Neural cell (in vitro differentiated cells): Measurements from ENCODE around the gene TMEM250. TPM values are rescaled to one million over a fixed set of nuclear protein-coding genes. Genes with fewer than 3 reads are reported as not detected.

ENCODE experiments used
- H2AFZ ChIP-seq: fragments of 200-600, 300-800 bp; sonication (generic), shearing (Covaris generic); 2 replicates; pipeline ENCODE4 v1.6.0; 2014; ENCODE audit warnings: low read depth, mild to moderate bottlenecking, antibody characterized with exemption, low read length, moderate library complexity
- H3F3A ChIP-seq: fragments of 200-600 bp; shearing (Covaris generic); 2 replicates; pipeline ENCODE4 v1.6.1; 2016; ENCODE audit warnings: mild to moderate bottlenecking, moderate library complexity, mixed read lengths, antibody characterized with exemption, low read length; ENCODE audit not compliant: insufficient read depth, poor library complexity, severe bottlenecking
- H3K27ac ChIP-seq: fragments of 200-600, 300-800 bp; sonication (generic), shearing (Covaris generic); 2 replicates; pipeline ENCODE4 v1.5.1; 2014; ENCODE audit warnings: mild to moderate bottlenecking, low read length, moderate library complexity
- H3K27me3 ChIP-seq: fragments of 300-800, 200-600 bp; sonication (generic), shearing (Covaris generic); 2 replicates; pipeline ENCODE4 v1.6.0; 2014; ENCODE audit warnings: mild to moderate bottlenecking, low read depth, low read length, moderate library complexity; ENCODE audit not compliant: insufficient read depth
- H3K36me3 ChIP-seq: fragments of 300-800, 200-600 bp; sonication (generic), shearing (Covaris generic); 2 replicates; pipeline ENCODE4 v1.5.1; 2014; ENCODE audit warnings: mild to moderate bottlenecking, antibody characterized with exemption, low read length, moderate library complexity; ENCODE audit not compliant: insufficient read depth
- H3K4me2 ChIP-seq: fragments of 300-800, 200-600 bp; sonication (generic), shearing (Covaris generic); 2 replicates; pipeline ENCODE4 v1.6.0; 2014; ENCODE audit warnings: mild to moderate bottlenecking, low read length
- H3K4me3 ChIP-seq: fragments of 300-800, 200-600 bp; sonication (generic), shearing (Covaris generic); 2 replicates; pipeline ENCODE4 v1.5.1; 2014; ENCODE audit warnings: mild to moderate bottlenecking, low read length, moderate library complexity
- H3K79me2 ChIP-seq: fragments of 200-600 bp; shearing (Covaris generic); replicated peaks from 2 replicates; pipeline ENCODE4 v1.6.0; 2014; ENCODE audit warnings: mild to moderate bottlenecking, low read length, moderate library complexity; ENCODE audit not compliant: insufficient read depth
- H3K9ac ChIP-seq: fragments of 300-800, 200-600 bp; sonication (generic), shearing (Covaris generic); 2 replicates; pipeline ENCODE4 v1.6.1; 2016; ENCODE audit warnings: mild to moderate bottlenecking, low read length, mixed read lengths
- H3K9me2 ChIP-seq: fragments of 200-600 bp; shearing (Covaris generic); 2 replicates; pipeline ENCODE4 v1.6.1; 2016; ENCODE audit warnings: mild to moderate bottlenecking, low read length, mixed read lengths; ENCODE audit not compliant: insufficient read depth
- H3K9me3 ChIP-seq: fragments of 200-600, 300-800 bp; sonication (generic), shearing (Covaris generic); 2 replicates; pipeline ENCODE4 v1.6.1; 2016; ENCODE audit warnings: mild to moderate bottlenecking, mixed run types, low read length, moderate library complexity, mixed read lengths
- H4K20me1 ChIP-seq: fragments of 200-600 bp; shearing (Covaris generic); 2 replicates; pipeline ENCODE4 v1.6.1; 2016; ENCODE audit warnings: mild to moderate bottlenecking, mixed run types; ENCODE audit not compliant: insufficient read depth
- CTCF ChIP-seq: fragments of 450-650 bp; IDR thresholded peaks from 2 replicates; pipeline ENCODE4 v1.5.1; 2014; ENCODE audit warnings: antibody characterized with exemption, mild to moderate bottlenecking, moderate library complexity; ENCODE audit not compliant: poor library complexity, severe bottlenecking
- EP300 ChIP-seq: fragments of 450-650 bp; conservative IDR thresholded peaks from 2 replicates; pipeline ENCODE4 v1.6.1; 2014; ENCODE audit warnings: antibody characterized with exemption, mild to moderate bottlenecking, moderate library complexity; ENCODE audit not compliant: poor library complexity, severe bottlenecking
- EZH2 ChIP-seq: fragments of 200-600, 300-800 bp; shearing (Covaris generic), sonication (generic); IDR thresholded peaks from 2 replicates; pipeline ENCODE4 v1.6.1; 2014; ENCODE audit warnings: antibody characterized with exemption, low read length, borderline replicate concordance, mild to moderate bottlenecking; ENCODE audit not compliant: insufficient read depth, poor library complexity, severe bottlenecking
- MXI1 ChIP-seq: fragments of 450-650 bp; conservative IDR thresholded peaks from 2 replicates; pipeline ENCODE4 v1.6.1; 2014; ENCODE audit warnings: antibody characterized with exemption, mild to moderate bottlenecking; ENCODE audit not compliant: poor library complexity, severe bottlenecking
- POLR2AphosphoS5 ChIP-seq: IDR thresholded peaks from 2 replicates; pipeline ENCODE4 v1.6.1; 2012
- RAD21 ChIP-seq: fragments of 450-650 bp; conservative IDR thresholded peaks from 2 replicates; pipeline ENCODE4 v1.6.1; 2014; ENCODE audit warnings: antibody characterized with exemption, mild to moderate bottlenecking, moderate library complexity
- REST ChIP-seq: IDR thresholded peaks from 2 replicates; pipeline ENCODE4 v1.6.1; 2012; ENCODE audit warnings: borderline replicate concordance
- SMC3 ChIP-seq: fragments of 450-650 bp; conservative IDR thresholded peaks from 2 replicates; pipeline ENCODE4 v1.6.1; 2014; ENCODE audit warnings: antibody characterized with exemption, mild to moderate bottlenecking, moderate library complexity; ENCODE audit not compliant: poor library complexity
- TAF1 ChIP-seq: IDR thresholded peaks from 2 replicates; pipeline ENCODE4 v1.6.1; 2012; ENCODE audit warnings: low read depth
- polyA plus RNA-seq: library from polyadenylated mRNA; depleted of rRNA; stranded (reverse); fragments of >200 nt; gene quantifications from 2 replicates; pipeline ENCODE4 v1.2.3, GENCODE V29; 2014

The TMEM250 gene
- polyA plus RNA-seq, 1 donor from 2014 or later, result 15.0 TPM

- no peak overlapping the region for H3K27ac ChIP-seq
- H3F3A ChIP-seq, result no peaks in the 10 kb centered on the region
- H3K4me2 ChIP-seq, result no peak overlapping the region
- TF ChIP-seq POLR2AphosphoS5, result no peak
- TF ChIP-seq TAF1, result no peak
- no peak for TF ChIP-seq SMC3
- TF ChIP-seq MXI1, result no peak
- TF ChIP-seq EZH2, result no peak
- TF ChIP-seq CTCF, result no peak
- no peak for TF ChIP-seq EP300
- TF ChIP-seq RAD21, result no peak
- no peak for TF ChIP-seq REST
- H3K9me3 ChIP-seq, result no peaks in the 10 kb centered on the region
- H2AFZ ChIP-seq, result no peak overlapping the region
- no peaks in the 10 kb centered on the region for H3K27me3 ChIP-seq
- no peak overlapping the region for H3K9ac ChIP-seq
- no peaks in the 10 kb centered on the region for H4K20me1 ChIP-seq
- H3K9me2 ChIP-seq, result no peaks in the 10 kb centered on the region
- H3K36me3 ChIP-seq, result no peaks in the 10 kb centered on the region
- no peaks in the 10 kb centered on the region for H3K79me2 ChIP-seq
- no peak overlapping the region for H3K4me3 ChIP-seq
Measured at GRCh38 chr9:136078498-136079011, 40.1 kb downstream of the TMEM250 start.

GRCh38 chr9:136078024-136078423 lies 40.7 kb downstream of the TMEM250 start:
- Histone ChIP-seq H3K9ac (no peak overlapping the region), H3K4me2 (no peak overlapping the region), H3K79me2 (no peaks in the 10 kb centered on the region), H3F3A (no peaks in the 10 kb centered on the region), H4K20me1 (no peaks in the 10 kb centered on the region), H2AFZ (no peak overlapping the region), H3K27ac (no peak overlapping the region), H3K9me3 (no peaks in the 10 kb centered on the region), H3K36me3 (no peaks in the 10 kb centered on the region), H3K9me2 (no peaks in the 10 kb centered on the region), H3K4me3 (no peak overlapping the region), H3K27me3 (no peaks in the 10 kb centered on the region)
- TF ChIP-seq SMC3 (no peak), CTCF (no peak), REST (no peak), EZH2 (no peak), POLR2AphosphoS5 (no peak), TAF1 (no peak), RAD21 (no peak), MXI1 (no peak), EP300 (no peak)
